NB4 (cell line): Measurements from ENCODE around the gene ZFP28.

Experiments used
- POLR2A ChIP-seq: IDR thresholded peaks from 2 replicates; pipeline ENCODE4 v1.6.1; 2011; ENCODE audit warnings: mild to moderate bottlenecking; ENCODE audit not compliant: insufficient read length; ENCODE audit errors: extremely low read depth
- TF ChIP-seq, protein P1 (sequence below): IDR thresholded peaks from one replicate; pipeline ENCODE4 v1.5.1; 2012; ENCODE audit warnings: low read depth, low read length

DNA sequence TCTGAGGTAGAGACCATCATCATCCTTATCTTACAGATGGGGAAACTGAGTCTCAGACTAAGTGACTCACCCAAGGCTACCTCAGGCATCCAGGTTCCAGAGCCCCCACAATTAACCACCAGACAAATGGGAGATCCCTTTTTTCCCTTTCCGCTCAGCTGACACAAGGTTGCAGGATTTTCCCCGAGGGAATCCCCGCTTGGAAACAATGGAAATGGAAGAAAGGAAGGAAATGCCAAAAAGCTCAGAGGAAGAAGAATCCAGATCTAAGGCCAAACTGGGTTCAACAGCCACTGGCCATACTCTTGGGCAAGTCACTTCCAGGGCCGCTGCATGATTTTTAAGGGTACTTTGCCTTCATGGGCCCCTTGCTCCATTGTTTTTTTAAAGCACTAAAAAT is 57.9 kb downstream of the ZFP28 start:
- TF ChIP-seq, protein P1, sequence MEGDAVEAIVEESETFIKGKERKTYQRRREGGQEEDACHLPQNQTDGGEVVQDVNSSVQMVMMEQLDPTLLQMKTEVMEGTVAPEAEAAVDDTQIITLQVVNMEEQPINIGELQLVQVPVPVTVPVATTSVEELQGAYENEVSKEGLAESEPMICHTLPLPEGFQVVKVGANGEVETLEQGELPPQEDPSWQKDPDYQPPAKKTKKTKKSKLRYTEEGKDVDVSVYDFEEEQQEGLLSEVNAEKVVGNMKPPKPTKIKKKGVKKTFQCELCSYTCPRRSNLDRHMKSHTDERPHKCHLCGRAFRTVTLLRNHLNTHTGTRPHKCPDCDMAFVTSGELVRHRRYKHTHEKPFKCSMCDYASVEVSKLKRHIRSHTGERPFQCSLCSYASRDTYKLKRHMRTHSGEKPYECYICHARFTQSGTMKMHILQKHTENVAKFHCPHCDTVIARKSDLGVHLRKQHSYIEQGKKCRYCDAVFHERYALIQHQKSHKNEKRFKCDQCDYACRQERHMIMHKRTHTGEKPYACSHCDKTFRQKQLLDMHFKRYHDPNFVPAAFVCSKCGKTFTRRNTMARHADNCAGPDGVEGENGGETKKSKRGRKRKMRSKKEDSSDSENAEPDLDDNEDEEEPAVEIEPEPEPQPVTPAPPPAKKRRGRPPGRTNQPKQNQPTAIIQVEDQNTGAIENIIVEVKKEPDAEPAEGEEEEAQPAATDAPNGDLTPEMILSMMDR: no peak
- no peak for TF ChIP-seq POLR2A
